Stimulated activated CD4-positive, alpha-beta T cell treated with anti-CD3 and anti-CD28 coated beads, Interleukin-15, amount 100 ng/mL, for 48 hours (primary cell): ENCODE measurements around the gene ATP5F1E.
"Not testable (repeated sequence)": the region's sequence is repeated elsewhere in the genome, so short reads cannot be mapped to it uniquely, and the experiment has no call there.

Experiments used
- DNase-seq, 2 donors: peaks; one replicate each; pipeline ENCODE4 v3.0.0-alpha.2; 2020; ENCODE audit warnings: low read depth in 2 of 2

ATP5F1E gene

DNA sequence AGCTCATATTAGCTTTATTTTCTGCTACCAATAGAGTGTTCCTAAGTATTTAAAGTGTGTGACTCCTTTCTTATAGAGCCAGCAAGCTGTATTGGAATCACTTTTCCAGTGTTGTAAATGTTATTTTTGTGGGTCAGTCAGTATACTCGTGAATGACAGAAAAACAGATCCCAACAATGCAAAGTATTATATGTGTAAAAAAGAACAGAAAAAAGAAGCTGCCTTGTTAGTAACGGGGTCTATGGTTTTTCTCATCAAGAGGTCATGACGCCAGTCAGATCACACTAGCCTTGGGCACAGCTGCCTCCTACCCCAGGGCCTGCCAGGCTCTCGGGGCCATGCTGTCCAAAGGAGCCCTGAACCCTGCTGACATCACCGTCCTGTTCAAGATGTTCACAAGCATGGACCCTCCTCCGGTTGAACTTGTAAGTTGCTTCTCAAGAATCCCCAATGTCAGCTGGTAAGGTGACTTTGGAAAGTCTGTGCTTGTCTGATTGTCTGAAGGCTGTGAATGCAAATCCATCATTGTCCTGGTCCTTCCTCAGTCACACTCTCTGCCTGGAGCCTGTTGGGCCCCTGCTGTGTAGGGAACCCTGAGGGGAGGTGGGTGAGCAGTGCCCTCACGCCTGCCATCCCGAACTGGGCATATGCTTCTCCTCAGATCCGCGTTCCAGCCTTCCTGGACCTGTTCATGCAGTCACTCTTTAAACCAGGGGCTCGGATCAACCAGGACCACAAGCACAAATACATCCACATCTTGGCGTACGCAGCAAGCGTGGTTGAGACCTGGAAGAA is 41.3 kb downstream of the ATP5F1E start:
- no peak for DNase-seq

DNA sequence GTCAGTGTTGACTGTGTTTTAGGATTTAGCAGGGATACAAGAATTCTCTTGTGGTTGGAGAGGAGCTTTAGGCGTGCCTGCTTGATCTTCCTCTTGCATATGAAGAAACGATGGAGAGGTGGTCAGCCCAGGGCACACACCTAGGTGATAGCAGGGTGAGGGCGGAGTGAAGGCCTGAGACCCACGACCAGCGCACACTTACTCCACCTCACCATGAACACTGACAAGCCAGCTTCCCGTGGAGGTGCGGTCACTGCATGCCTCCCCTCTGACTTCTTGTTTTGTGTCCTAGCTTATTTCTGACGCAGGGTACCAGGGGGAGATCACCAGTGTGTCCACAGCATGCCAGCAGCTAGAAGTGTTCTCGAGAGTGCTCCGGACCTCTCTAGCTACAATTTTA is 42.9 kb downstream of the ATP5F1E start:
- no peak for DNase-seq

DNA sequence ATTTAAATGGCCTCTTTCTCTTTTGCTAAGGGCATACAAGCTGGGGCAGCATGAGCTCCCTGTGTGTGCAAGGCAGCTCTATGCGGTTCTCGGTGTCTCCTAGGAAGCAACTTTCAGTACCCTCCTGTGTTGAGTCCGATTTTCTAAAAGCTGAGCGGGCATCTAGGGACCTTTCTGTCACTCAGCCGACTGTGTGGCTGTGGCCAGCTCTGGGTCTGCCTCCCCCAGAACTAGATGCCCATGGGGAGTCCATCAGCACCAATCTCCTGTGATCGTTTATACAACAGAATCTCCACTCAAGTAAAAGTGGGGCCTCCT is 43.6 kb downstream of the ATP5F1E start:
- no peak for DNase-seq

DNA sequence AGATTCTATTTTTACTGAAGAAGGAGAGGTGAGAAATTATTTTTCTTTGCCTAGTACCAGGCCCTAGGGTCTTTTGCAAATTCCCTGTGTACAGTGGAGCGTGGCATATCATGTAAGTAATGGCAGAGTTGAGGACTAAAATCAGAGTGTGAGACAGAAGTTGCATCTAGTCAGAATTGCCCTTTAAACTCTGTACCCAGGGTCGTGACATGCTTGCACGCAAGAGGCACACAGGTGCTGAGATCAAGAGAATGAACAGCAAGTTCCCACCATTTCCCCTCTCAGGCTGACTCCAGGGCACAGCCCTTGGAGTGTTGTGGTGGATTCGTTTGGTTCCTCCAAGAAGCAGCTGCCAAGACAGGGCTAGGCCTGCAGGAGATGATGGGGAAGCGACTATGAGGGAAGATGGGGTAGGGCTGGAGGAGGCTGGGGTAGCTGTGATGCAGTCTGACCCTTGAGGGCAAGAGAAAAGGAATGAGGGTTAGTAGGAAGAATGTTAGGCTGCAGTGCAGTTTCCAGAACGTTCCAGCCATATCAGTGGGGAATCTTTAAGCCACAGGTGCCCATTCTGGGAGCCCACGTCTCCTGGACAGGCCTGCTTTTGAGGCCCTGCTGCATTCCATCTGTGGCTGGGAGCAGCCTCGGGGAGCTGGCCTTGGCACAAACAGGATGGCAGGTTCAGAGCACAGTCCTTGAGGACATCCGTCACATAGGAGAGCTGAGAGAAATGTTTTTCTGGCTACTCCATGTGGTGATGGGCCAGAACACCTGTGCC is 44.2 kb downstream of the ATP5F1E start:
- no peak for DNase-seq

DNA sequence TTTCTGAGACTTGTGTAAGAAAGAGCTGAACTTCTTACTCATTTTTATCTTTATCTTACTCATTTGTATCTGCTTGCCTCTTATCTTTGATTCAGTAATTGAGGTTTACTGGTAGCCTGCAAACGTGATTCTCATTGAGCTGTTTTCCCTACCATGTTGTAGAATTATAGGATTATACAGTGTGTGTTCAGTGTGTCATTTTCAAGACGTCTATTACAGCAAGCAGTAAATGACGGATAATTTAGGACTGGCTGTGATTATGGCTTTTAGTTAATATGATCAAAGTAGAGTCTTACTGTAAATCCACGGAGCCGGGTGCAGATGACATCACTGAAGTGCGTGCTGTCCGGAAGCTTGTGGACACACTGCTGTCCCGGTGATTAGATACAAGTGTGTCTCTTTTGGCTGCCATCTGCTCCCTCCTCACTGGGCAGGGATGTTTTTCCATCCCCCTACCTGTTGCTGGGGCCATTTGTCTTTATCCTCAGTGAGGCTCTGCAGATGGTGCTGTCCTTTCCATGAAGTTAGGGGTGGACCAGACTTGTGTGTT is 45.1 kb downstream of the ATP5F1E start:
- no peak for DNase-seq

DNA sequence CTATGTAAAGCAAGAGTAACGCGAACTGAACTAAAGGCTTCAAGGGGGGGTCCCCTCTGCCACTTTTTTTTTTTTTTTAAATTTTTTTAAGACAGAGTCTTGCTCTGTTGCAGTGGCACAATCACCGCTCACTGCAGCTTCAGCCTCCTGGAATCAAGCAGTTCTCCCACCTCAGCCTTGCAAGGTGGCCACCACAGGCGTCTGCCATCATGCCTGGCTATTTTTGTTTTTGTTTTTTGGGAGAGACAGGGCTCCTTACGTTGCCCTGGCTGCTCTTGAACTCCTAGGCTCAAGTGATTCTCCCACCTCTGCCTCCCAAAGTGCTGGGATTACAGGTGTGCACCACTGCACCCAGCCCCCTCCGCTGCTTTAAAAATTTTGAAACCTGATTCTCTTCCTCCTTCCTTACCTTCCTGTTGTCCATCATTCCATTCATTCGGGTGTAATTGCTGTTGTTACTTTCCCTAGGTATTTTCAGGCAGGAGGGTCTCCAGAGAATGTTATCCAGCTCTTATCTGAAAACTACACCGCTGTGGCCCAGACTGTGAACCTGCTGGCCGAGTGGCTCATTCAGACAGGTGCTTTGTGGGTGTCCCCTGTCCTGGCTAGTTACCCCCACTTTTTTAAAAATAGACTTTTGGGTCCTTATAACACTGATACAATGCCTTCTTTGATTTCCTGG is 45.7 kb downstream of the ATP5F1E start:
- DNase-seq: no peak

DNA sequence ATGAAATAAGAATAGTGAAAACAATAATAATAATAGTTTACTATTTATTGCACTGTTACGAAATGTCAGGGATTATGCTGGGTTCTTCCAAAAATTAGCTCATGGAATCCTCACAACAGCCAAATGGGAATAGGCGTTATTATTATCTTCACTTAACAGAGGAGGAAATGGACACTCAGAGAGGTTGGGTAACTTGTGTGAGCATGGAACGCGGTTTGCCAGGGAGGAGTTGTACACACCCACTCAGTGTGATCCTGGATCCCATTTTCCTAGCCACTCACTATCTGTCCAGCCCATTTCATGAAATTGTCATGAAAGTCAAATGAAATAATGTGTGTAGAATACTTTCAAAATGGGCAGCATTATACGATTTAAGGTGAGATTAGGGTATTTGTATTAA is 46.5 kb downstream of the ATP5F1E start:
- no peak for DNase-seq

DNA sequence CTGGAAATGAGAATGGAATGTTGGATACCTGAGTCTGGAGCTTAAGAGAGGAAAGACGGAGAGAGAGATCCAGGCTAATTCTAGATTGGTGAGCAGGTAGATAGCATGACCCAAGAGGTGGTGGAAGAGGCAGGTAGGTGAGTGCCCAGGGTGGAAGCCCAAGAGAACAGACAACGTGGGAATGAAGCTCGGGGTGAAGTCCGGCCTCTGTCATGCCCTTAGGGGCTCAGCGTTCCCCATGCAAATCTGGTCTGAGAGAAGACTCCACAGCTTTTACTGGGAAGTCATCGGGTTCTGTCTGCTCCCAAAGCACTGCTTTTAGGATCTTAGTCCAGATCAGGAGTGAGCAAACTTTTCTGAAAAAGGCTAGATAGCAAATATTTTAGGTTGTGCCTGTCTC is 47.4 kb downstream of the ATP5F1E start:
- DNase-seq: no peak

DNA sequence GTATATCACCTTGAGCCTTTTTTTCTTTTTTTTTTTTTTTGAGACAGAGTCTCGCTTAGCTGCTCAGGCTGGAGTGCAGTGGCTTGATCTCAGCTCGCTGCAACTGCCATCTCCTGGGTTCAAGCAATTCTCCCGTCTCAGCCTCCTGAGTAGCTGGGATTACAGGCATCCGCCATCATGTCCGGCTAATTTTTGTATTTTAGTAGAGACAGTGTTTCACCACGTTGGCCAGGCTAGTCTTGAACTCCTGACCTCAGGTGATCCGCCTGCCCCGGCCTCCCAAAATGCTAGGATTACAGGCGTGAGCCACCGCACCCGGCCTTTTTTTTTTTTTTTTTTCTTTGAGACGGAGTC is 49.0 kb downstream of the ATP5F1E start:
- not testable (repeated sequence) for DNase-seq

DNA sequence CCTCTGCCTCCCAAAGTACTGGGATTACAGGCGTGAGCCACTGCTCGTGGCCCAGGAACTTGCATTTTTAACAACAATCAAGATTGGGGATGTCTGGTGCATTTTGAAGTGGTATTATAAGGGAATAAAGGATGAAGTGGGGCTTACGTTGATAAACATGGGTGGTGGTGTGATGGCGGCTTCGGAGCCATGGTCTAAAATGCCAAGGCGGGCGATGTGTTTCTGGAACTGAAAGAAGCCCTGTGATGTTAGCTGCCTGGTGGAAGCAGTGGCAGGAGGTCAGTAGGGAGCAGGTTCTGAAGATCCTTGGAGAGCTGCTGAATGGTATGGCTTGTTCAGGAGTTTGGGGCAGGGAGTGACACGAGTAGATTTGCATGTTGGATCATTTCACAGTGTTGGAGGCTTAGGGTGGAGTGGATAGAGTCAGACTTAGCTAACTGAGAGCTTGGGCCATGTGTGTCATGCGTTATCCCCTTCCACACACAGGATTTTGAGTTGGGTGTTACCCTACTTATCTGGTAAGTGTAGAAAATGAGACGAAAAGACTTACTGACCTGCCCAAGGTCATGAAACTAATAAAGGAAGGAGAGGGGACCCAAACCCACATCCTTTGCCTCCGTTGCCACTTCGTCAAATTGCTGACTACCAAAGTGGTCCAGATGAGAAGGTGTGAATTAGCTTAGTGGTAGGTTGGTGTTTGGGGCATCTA is 49.6 kb downstream of the ATP5F1E start:
- no peak for DNase-seq

DNA sequence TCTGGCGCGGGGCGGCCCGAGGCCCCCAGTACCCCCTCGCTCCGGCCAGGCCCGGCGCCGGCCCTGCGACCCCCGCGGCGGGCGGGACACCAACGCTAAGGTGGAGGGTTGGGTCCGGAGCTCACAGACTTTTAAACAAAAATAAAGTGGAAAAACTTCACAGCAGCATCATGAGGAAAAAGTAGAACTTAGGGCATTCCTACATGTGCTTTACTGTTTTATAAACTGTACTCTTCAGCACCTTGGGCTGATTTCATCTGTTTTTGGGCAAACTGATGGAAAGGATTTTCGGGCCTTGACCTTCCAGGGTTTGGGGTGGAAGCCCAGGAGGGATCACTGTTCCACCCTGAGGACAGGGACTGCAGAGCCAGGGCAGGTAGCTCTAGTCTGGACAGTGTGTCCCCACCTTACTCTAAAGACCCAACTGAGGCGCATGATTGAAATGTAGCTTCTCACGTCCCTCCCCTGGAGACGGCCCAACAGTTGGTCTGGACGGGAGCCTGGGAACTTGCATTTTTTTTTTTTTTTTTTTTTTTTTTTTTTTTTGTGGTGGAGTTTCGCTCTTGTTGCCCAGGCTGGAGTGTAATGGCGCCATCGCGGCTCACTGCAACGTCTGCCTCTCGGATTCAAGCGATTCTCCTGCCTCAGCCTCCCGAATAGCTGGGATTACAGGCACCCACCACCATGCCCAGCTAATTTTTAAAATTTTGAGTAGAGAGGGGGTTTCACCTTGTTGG is 50.3 kb downstream of the ATP5F1E start:
- no peak for DNase-seq

DNA sequence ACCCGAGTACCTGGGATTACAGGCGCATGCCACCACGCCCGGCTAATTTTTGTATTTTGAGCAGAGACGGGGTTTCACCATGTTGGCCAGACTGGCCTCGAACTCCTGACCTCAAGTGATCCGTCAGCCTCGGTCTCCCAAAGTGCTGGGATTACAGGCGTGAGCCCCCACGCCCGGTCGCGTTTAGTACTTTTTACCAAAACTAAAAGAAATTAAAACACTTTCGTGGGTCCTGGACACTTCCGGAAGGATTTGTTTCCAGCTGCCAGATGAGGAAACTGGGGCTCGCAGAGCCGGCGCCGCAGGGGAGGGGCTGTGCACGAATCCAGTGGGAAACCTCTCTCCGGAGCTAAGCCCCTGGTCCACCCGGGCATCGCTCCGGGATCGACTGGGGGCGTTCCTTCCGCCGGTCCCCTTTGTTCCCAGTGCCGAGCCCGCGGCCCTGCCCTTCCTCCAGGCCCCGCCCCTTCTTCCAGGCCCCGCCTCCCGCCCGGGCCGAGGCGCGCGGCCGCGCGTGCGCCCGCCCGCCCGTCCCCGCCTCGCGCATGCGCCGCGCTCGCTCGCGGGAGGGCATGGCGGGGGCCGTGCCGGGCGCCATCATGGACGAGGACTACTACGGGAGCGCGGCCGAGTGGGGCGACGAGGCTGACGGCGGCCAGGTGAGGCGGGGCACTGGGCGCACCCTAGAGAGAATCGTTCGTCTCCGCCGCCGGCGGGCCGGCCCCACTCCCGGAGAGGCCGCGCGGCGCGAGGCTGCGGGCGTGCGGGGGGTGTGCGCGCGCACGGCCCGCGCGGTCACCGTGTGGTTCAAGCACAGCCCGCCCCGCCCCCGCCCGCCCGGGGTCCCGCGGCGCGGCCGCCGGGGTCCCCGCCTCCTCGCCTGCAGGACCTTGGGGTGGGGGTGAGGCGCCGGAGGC is 51.2 kb downstream of the ATP5F1E start, which contains the start of gene NELFCD:
Gene NELFCD, plus strand, starts transcription at position 546 of the 917 bp plus-strand sequence. Its CDS starts 54 bp downstream, at position 600.
- DNase-seq: peak; percentile 66 to 87

DNA sequence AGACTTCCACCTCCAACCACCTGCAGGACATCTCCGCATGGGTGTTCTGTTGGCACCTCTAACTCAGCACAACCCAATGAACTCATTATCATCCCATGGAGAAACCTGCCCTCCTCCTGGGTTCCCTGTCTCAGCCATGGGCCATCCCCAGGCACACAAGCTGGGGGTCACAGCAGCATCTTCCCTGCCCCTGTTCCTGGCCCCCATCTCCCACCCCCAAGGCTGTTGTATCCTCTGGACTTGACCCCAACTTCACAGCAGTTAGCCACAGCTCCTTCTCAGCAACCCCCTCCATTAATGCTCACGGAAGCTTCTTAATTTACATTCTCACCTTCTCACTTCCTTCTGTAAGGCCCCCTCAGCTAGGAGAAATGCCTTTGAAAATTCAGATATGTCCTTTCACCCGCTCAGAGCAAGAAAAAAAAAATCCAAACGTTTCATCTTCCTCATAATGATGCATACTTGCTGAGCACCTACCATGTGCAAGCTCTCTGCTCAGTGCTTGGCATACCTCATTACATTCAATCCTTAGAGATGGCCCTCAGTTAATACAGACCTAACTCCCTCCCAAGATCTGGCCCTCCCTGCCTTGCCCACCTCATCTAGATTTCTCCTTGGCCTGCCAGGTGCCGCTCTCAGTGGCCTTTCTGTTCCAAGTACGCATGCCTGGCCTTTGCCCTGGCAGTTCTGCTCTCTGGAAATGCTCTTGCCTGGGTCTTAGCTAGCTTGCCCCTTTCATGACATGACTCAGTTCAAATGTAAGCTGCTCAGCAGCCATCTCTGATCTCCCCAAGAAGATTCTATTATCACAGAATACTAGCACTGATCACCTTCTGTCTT is 53.6 kb downstream of the ATP5F1E start:
- no peak for DNase-seq

DNA sequence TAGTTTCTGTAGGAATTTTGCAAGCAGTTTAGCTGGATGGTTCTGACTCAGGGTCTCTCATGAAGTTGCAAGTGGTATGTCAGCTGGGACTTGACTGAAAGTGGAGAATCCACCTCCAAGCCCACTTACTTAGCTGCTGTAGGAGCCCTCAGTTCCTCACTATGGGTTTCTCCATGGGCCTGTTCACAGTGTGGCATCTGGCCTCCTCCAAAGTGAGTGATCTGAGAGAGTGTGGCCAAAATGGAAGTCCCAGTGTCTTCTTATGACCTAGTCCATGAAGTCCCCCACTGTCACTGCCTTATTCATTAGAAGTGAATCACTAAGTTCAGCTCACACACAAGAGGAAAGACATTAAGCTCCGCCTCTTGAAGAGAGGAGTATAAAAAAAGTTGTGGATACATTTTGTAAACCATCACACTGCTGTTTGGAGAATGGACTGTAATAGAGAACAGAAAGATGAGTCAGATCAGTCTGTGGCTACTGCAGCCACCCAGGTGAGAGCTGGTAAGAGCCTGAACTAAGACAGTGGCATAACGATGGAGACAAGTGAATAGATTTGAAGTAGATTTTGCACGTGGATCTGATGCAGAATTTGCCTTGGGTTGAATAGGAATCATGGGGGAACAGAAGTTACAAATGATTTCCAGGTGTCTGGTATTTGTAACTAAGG is 55.9 kb downstream of the ATP5F1E start:
- DNase-seq: no peak
